Measurements from ENCODE around the gene CDR2. TPM values are rescaled to one million over a fixed set of nuclear protein-coding genes. Genes with fewer than 3 reads are reported as not detected.
A peak's percentile ranks its signal among the peaks of the same experiment; 100 is the strongest.

Gene CDR2
- total and polyA plus RNA-seq, 2 of the 13 experiments (the other 11 are each of a cell fraction or from before 2014, with no cell fraction given): 59.0 to 78.9 TPM

GRCh38 chr16:22372882-22373661 is 1.3 kb downstream of the CDR2 start (continued):
- no peak for TF ChIP-seq EED (CRISPR knock-in tag; IDR thresholded peaks at IDR 0.05)
- 0 out of 2 replicates have a peak, but pooled peaks have one; percentile 74 for TF ChIP-seq ZNF317 (CRISPR knock-in tag; IDR thresholded peaks at IDR 0.05)
- TF ChIP-seq E2F5 (CRISPR knock-in tag; conservative IDR thresholded peaks at IDR 0.05): no peak
- TF ChIP-seq ZNF205 (CRISPR knock-in tag; IDR thresholded peaks at IDR 0.05): 0 out of 2 replicates have a peak, but pooled peaks have one; percentile 27
- TF ChIP-seq AKNA (CRISPR knock-in tag; IDR thresholded peaks at IDR 0.05; ENCODE audit: borderline replicate concordance): no peak
- TF ChIP-seq SRY (CRISPR knock-in tag; IDR thresholded peaks at IDR 0.05): no peak; the same call in 1 of the 2 replicates
- TF ChIP-seq PPARG (CRISPR knock-in tag; conservative IDR thresholded peaks at IDR 0.05): no peak
- no peak for TF ChIP-seq ZNF20 (CRISPR knock-in tag; IDR thresholded peaks at IDR 0.05)
- TF ChIP-seq MAFF (IDR thresholded peaks at IDR 0.05; ENCODE audit: low read depth, low read length): no peak
- TF ChIP-seq ZNF367 (CRISPR knock-in tag; IDR thresholded peaks at IDR 0.05; ENCODE audit: borderline replicate concordance): no peak
- no peak for TF ChIP-seq ZBTB40 (IDR thresholded peaks at IDR 0.05)
- TF ChIP-seq ZBTB40 (CRISPR knock-in tag; IDR thresholded peaks at IDR 0.05): no peak
- TF ChIP-seq ZNF33B (CRISPR knock-in tag; IDR thresholded peaks at IDR 0.05): no peak
- TF ChIP-seq LCORL (IDR thresholded peaks at IDR 0.05): no peak
- 0 out of 2 replicates have a peak, but pooled peaks have one; percentile 46 for TF ChIP-seq LCORL (CRISPR knock-in tag; IDR thresholded peaks at IDR 0.05)

All from HepG2 (cell line).